Measurements from ENCODE around the gene NENF.

DNA sequence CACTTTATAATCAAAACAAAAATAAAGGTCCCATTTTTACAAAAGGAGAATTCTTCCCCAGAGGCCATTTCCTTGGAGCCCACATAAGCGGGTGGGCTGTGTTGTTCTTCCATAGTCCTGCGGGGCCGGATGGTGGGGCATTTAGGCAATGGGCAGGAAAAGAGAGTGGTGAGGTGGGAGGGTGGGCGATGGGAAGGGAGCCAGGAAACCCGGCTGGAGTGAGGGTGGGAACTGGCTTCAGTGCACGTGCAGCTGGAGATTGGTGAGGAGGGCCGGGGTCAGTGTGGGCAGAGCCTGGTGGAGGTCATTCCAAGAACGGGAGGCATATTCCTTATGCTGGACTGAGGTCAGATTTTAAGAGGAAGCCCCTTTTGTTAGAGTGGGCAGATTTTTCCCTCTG lies 13.6 kb downstream of the NENF start:
- TF ChIP-seq, protein P1, sequence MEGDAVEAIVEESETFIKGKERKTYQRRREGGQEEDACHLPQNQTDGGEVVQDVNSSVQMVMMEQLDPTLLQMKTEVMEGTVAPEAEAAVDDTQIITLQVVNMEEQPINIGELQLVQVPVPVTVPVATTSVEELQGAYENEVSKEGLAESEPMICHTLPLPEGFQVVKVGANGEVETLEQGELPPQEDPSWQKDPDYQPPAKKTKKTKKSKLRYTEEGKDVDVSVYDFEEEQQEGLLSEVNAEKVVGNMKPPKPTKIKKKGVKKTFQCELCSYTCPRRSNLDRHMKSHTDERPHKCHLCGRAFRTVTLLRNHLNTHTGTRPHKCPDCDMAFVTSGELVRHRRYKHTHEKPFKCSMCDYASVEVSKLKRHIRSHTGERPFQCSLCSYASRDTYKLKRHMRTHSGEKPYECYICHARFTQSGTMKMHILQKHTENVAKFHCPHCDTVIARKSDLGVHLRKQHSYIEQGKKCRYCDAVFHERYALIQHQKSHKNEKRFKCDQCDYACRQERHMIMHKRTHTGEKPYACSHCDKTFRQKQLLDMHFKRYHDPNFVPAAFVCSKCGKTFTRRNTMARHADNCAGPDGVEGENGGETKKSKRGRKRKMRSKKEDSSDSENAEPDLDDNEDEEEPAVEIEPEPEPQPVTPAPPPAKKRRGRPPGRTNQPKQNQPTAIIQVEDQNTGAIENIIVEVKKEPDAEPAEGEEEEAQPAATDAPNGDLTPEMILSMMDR (conservative IDR thresholded peaks at IDR 0.05; ENCODE audit: low read length): no peak
- TF ChIP-seq EZH2phosphoT487 (IDR thresholded peaks at IDR 0.05; ENCODE audit: borderline replicate concordance): no peak
